Lower lobe of right lung (tissue), 2 donors: ENCODE measurements around the gene PRRT2. TPM values are rescaled to one million over a fixed set of nuclear protein-coding genes. Genes with fewer than 3 reads are reported as not detected.

Source experiments
- ATAC-seq, 2 donors: fragments of 200-7000 bp; cut with Tn5 transposase; one replicate each; pipeline ENCODE4 v1.9.1; 2020 to 2022; ENCODE audit warnings: mild to moderate bottlenecking in 2 of 2, moderate library complexity in 2 of 2
- DNase-seq: peaks from one replicate; pipeline ENCODE4 v3.0.0-alpha.2; 2020
- H3K27ac ChIP-seq: fragments of 200-600 bp; one replicate; pipeline ENCODE4 v1.8.0; 2022
- H3K27me3 ChIP-seq: fragments of 200-600 bp; one replicate; pipeline ENCODE4 v1.8.0; 2022; ENCODE audit warnings: low read depth
- H3K36me3 ChIP-seq: fragments of 200-600 bp; one replicate; pipeline ENCODE4 v1.8.0; 2022; ENCODE audit warnings: mild to moderate bottlenecking
- H3K4me1 ChIP-seq: fragments of 200-600 bp; one replicate; pipeline ENCODE4 v1.8.0; 2022
- H3K4me3 ChIP-seq: fragments of 200-600 bp; one replicate; pipeline ENCODE4 v1.8.0; 2022; ENCODE audit warnings: mild to moderate bottlenecking
- H3K9me3 ChIP-seq: fragments of 200-600 bp; one replicate; pipeline ENCODE4 v1.8.0; 2022
- CTCF ChIP-seq: fragments of 200-600 bp; IDR thresholded peaks from one replicate; pipeline ENCODE4 v1.8.0; 2022; ENCODE audit warnings: antibody characterized with exemption, mild to moderate bottlenecking
- intact Hi-C: fragments of 100-400 bp; cut with DNase I; formaldehyde crosslinking; loops from one replicate; pipeline ENCODE4 v1.11.0; 2022
- total RNA-seq: library from RNA; stranded (reverse); fragmentation: NEBNext Ultra II Directional; extraction: Animal tissue kit (Norgen Biotek cat#: 25700); gene quantifications from one replicate; pipeline ENCODE4 v1.2.1, GENCODE V29; 2021
- donor health status: DM: no; HTN: yes; CAD: no; lungs with severe emphysema.

The PRRT2 gene
- total RNA-seq, 1 donor from 2014 or later: 3.2 TPM

GRCh38 chr16:29864205-29864604, 52.2 kb downstream of the PRRT2 start:
- Histone ChIP-seq H3K9me3 (no peaks in the 10 kb centered on the region), H3K27ac (no peak overlapping the region), H3K36me3 (peaks cover 23% of the 10 kb centered on the region), H3K27me3 (no peaks in the 10 kb centered on the region), H3K4me3 (no peak overlapping the region), H3K4me1 (peaks cover 17% of the 10 kb centered on the region)
- intact Hi-C loops: no loop called here
- no peak for ATAC-seq
- TF ChIP-seq CTCF: no peak
- no peak for DNase-seq

Other genes with a start within 250 kb of the PRRT2 start
- gene SPN, start 148.9 kb upstream of the PRRT2 start, total RNA-seq: 109 TPM
- gene QPRT, start 133.0 kb upstream of the PRRT2 start, total RNA-seq: 11.0 TPM
- gene C16orf54, start 66.2 kb upstream of the PRRT2 start, total RNA-seq: 11.2 TPM
- not detected for gene ZG16, start 33.9 kb upstream of the PRRT2 start, total RNA-seq
- gene KIF22, start 21.4 kb upstream of the PRRT2 start, total RNA-seq: 21.8 TPM
- gene MAZ, start 5.7 kb upstream of the PRRT2 start, total RNA-seq: 169 TPM
- gene PAGR1, start 4.0 kb downstream of the PRRT2 start, total RNA-seq: 18.1 TPM
- 248 TPM for gene MVP, start 8.3 kb downstream of the PRRT2 start, total RNA-seq
- gene CDIPT, start 51.0 kb downstream of the PRRT2 start, total RNA-seq: 75.4 TPM
- gene SEZ6L2, start 87.4 kb downstream of the PRRT2 start, total RNA-seq: 10.7 TPM
- 1.6 TPM for gene ASPHD1, start 88.3 kb downstream of the PRRT2 start, total RNA-seq
- 22.3 TPM for gene KCTD13, start 114.0 kb downstream of the PRRT2 start, total RNA-seq
- gene TMEM219, start 149.9 kb downstream of the PRRT2 start, total RNA-seq: 148 TPM
- 66.2 TPM for gene TAOK2, start 161.7 kb downstream of the PRRT2 start, total RNA-seq
- 22.1 TPM for gene HIRIP3, start 183.4 kb downstream of the PRRT2 start, total RNA-seq
- 58.4 TPM for gene INO80E, start 184.0 kb downstream of the PRRT2 start, total RNA-seq
- gene DOC2A, start 198.8 kb downstream of the PRRT2 start, total RNA-seq: 6.4 TPM
- not detected for gene C16orf92, start 211.0 kb downstream of the PRRT2 start, total RNA-seq
- gene TLCD3B, start 219.1 kb downstream of the PRRT2 start, total RNA-seq: not detected